Measurements from ENCODE around the gene AGAP1.

Gene AGAP1

GRCh38 chr2:235670974-235671787, 177.3 kb downstream of the AGAP1 start:
- no CpG with 5 or more reads among the region's 64 CpGs for WGBS (ENCODE audit: insufficient coverage, insufficient read length)
- peaks cover 2% of the 10 kb centered on the region; the same call in 1 of the 2 replicates for H3K27me3 ChIP-seq (ENCODE audit: control insufficient read depth, insufficient read depth, low read length)
- peaks cover 4% of the 10 kb centered on the region for H3K4me1 ChIP-seq (ENCODE audit: control insufficient read depth, insufficient read depth, low read length)
- peak overlapping the region; percentile 76; the same call in 1 of the 2 replicates for H3K4me3 ChIP-seq (ENCODE audit: low read length)
- H3K9me3 ChIP-seq (ENCODE audit: control insufficient read depth, insufficient read depth, low read length) = no peaks in the 10 kb centered on the region
- H3K36me3 ChIP-seq (ENCODE audit: control insufficient read depth, insufficient read depth, low read length) = no peaks in the 10 kb centered on the region
- no peak overlapping the region for H3K27ac ChIP-seq (ENCODE audit: low read length)
- no peak for DNase-seq (ENCODE audit: low read depth, low spot score)

GRCh38 chr2:235672720-235673119, 178.9 kb downstream of the AGAP1 start:
- no peak overlapping the region for H3K27ac ChIP-seq (ENCODE audit: low read length)
- no CpG with 5 or more reads among the region's 3 CpGs for WGBS (ENCODE audit: insufficient coverage, insufficient read length)
- no peaks in the 10 kb centered on the region for H3K36me3 ChIP-seq (ENCODE audit: control insufficient read depth, insufficient read depth, low read length)
- DNase-seq (ENCODE audit: low read depth, low spot score) = no peak
- H3K4me3 ChIP-seq (ENCODE audit: low read length) = no peak overlapping the region
- H3K27me3 ChIP-seq (ENCODE audit: control insufficient read depth, insufficient read depth, low read length) = peaks cover 2% of the 10 kb centered on the region; the same call in 1 of the 2 replicates
- H3K9me3 ChIP-seq (ENCODE audit: control insufficient read depth, insufficient read depth, low read length) = no peaks in the 10 kb centered on the region
- peaks cover 5% of the 10 kb centered on the region for H3K4me1 ChIP-seq (ENCODE audit: control insufficient read depth, insufficient read depth, low read length)

- no peak overlapping the region for H3K27ac ChIP-seq (ENCODE audit: low read length)
- peaks cover 2% of the 10 kb centered on the region; the same call in 1 of the 2 replicates for H3K27me3 ChIP-seq (ENCODE audit: control insufficient read depth, insufficient read depth, low read length)
- no peaks in the 10 kb centered on the region for H3K9me3 ChIP-seq (ENCODE audit: control insufficient read depth, insufficient read depth, low read length)
- DNase-seq (ENCODE audit: low read depth, low spot score) = no peak
- WGBS (ENCODE audit: insufficient coverage, insufficient read length) = no CpG with 5 or more reads among the region's 7 CpGs
- H3K4me1 ChIP-seq (ENCODE audit: control insufficient read depth, insufficient read depth, low read length) = peaks cover 4% of the 10 kb centered on the region
- no peak overlapping the region for H3K4me3 ChIP-seq (ENCODE audit: low read length)
- H3K36me3 ChIP-seq (ENCODE audit: control insufficient read depth, insufficient read depth, low read length) = no peaks in the 10 kb centered on the region
These were observed 180.3 kb downstream of the AGAP1 start for GRCh38 chr2:235674146-235674545.

GRCh38 chr2:235674812-235675211, 181.0 kb downstream of the AGAP1 start:
- no peak for DNase-seq (ENCODE audit: low read depth, low spot score)
- Histone ChIP-seq H3K9me3 (ENCODE audit: control insufficient read depth, insufficient read depth, low read length) (no peaks in the 10 kb centered on the region), H3K27ac (ENCODE audit: low read length) (no peak overlapping the region), H3K4me1 (ENCODE audit: control insufficient read depth, insufficient read depth, low read length) (peaks cover 4% of the 10 kb centered on the region), H3K36me3 (ENCODE audit: control insufficient read depth, insufficient read depth, low read length) (no peaks in the 10 kb centered on the region), H3K27me3 (ENCODE audit: control insufficient read depth, insufficient read depth, low read length) (peaks cover 2% of the 10 kb centered on the region; the same call in 1 of the 2 replicates), H3K4me3 (ENCODE audit: low read length) (no peak overlapping the region)
- no CpG with 5 or more reads among the region's 4 CpGs for WGBS (ENCODE audit: insufficient coverage, insufficient read length)

GRCh38 chr2:235675678-235676535, 182.1 kb downstream of the AGAP1 start:
- H3K4me3 ChIP-seq (ENCODE audit: low read length) = no peak overlapping the region
- H3K27ac ChIP-seq (ENCODE audit: low read length) = no peak overlapping the region
- no CpG with 5 or more reads among the region's 3 CpGs for WGBS (ENCODE audit: insufficient coverage, insufficient read length)
- H3K4me1 ChIP-seq (ENCODE audit: control insufficient read depth, insufficient read depth, low read length) = peaks cover 4% of the 10 kb centered on the region
- peaks cover 2% of the 10 kb centered on the region; the same call in 1 of the 2 replicates for H3K27me3 ChIP-seq (ENCODE audit: control insufficient read depth, insufficient read depth, low read length)
- H3K36me3 ChIP-seq (ENCODE audit: control insufficient read depth, insufficient read depth, low read length) = no peaks in the 10 kb centered on the region
- DNase-seq (ENCODE audit: low read depth, low spot score) = no peak
- H3K9me3 ChIP-seq (ENCODE audit: control insufficient read depth, insufficient read depth, low read length) = no peaks in the 10 kb centered on the region

- DNase-seq (ENCODE audit: low read depth, low spot score) = no peak
- Histone ChIP-seq H3K27ac (ENCODE audit: low read length) (no peak overlapping the region), H3K27me3 (ENCODE audit: control insufficient read depth, insufficient read depth, low read length) (peaks cover under 1% of the 10 kb centered on the region; the same call in 1 of the 2 replicates), H3K4me3 (ENCODE audit: low read length) (no peak overlapping the region), H3K4me1 (ENCODE audit: control insufficient read depth, insufficient read depth, low read length) (peaks cover 2% of the 10 kb centered on the region), H3K36me3 (ENCODE audit: control insufficient read depth, insufficient read depth, low read length) (no peaks in the 10 kb centered on the region), H3K9me3 (ENCODE audit: control insufficient read depth, insufficient read depth, low read length) (no peaks in the 10 kb centered on the region)
- WGBS (ENCODE audit: insufficient coverage, insufficient read length) = no CpG with 5 or more reads among the region's 1 CpG
These were observed 182.6 kb downstream of the AGAP1 start for GRCh38 chr2:235676536-235676799.

- Histone ChIP-seq H3K4me1 (ENCODE audit: control insufficient read depth, insufficient read depth, low read length) (peaks cover 1% of the 10 kb centered on the region; the same call in 1 of the 2 replicates), H3K9me3 (ENCODE audit: control insufficient read depth, insufficient read depth, low read length) (no peaks in the 10 kb centered on the region), H3K4me3 (ENCODE audit: low read length) (no peak overlapping the region), H3K27ac (ENCODE audit: low read length) (no peak overlapping the region), H3K27me3 (ENCODE audit: control insufficient read depth, insufficient read depth, low read length) (no peaks in the 10 kb centered on the region), H3K36me3 (ENCODE audit: control insufficient read depth, insufficient read depth, low read length) (no peaks in the 10 kb centered on the region)
- WGBS (ENCODE audit: insufficient coverage, insufficient read length) = no CpG with 5 or more reads among the region's 16 CpGs
- no peak for DNase-seq (ENCODE audit: low read depth, low spot score)
These were observed 183.5 kb downstream of the AGAP1 start for GRCh38 chr2:235677276-235677788.

- no peaks in the 10 kb centered on the region for H3K27me3 ChIP-seq (ENCODE audit: control insufficient read depth, insufficient read depth, low read length)
- no peaks in the 10 kb centered on the region for H3K36me3 ChIP-seq (ENCODE audit: control insufficient read depth, insufficient read depth, low read length)
- H3K9me3 ChIP-seq (ENCODE audit: control insufficient read depth, insufficient read depth, low read length) = no peaks in the 10 kb centered on the region
- peaks cover 1% of the 10 kb centered on the region; the same call in 1 of the 2 replicates for H3K4me1 ChIP-seq (ENCODE audit: control insufficient read depth, insufficient read depth, low read length)
- H3K4me3 ChIP-seq (ENCODE audit: low read length) = no peak overlapping the region
- DNase-seq (ENCODE audit: low read depth, low spot score) = no peak
- WGBS (ENCODE audit: insufficient coverage, insufficient read length) = no CpG with 5 or more reads among the region's 11 CpGs
- H3K27ac ChIP-seq (ENCODE audit: low read length) = no peak overlapping the region
These were observed 184.1 kb downstream of the AGAP1 start for GRCh38 chr2:235677937-235678336.

GRCh38 chr2:235678712-235679111, 184.9 kb downstream of the AGAP1 start:
- Histone ChIP-seq H3K27me3 (ENCODE audit: control insufficient read depth, insufficient read depth, low read length) (no peaks in the 10 kb centered on the region), H3K9me3 (ENCODE audit: control insufficient read depth, insufficient read depth, low read length) (no peaks in the 10 kb centered on the region), H3K27ac (ENCODE audit: low read length) (no peak overlapping the region), H3K4me3 (ENCODE audit: low read length) (no peak overlapping the region), H3K4me1 (ENCODE audit: control insufficient read depth, insufficient read depth, low read length) (peaks cover 1% of the 10 kb centered on the region; the same call in 1 of the 2 replicates), H3K36me3 (ENCODE audit: control insufficient read depth, insufficient read depth, low read length) (no peaks in the 10 kb centered on the region)
- no CpG with 5 or more reads among the region's 10 CpGs for WGBS (ENCODE audit: insufficient coverage, insufficient read length)
- DNase-seq (ENCODE audit: low read depth, low spot score) = no peak

GRCh38 chr2:235679471-235679870, 185.6 kb downstream of the AGAP1 start:
- H3K27ac ChIP-seq (ENCODE audit: low read length) = no peak overlapping the region
- no peaks in the 10 kb centered on the region for H3K9me3 ChIP-seq (ENCODE audit: control insufficient read depth, insufficient read depth, low read length)
- DNase-seq (ENCODE audit: low read depth, low spot score) = no peak
- no peaks in the 10 kb centered on the region for H3K36me3 ChIP-seq (ENCODE audit: control insufficient read depth, insufficient read depth, low read length)
- no CpG with 5 or more reads among the region's 5 CpGs for WGBS (ENCODE audit: insufficient coverage, insufficient read length)
- H3K4me1 ChIP-seq (ENCODE audit: control insufficient read depth, insufficient read depth, low read length) = peaks cover 1% of the 10 kb centered on the region; the same call in 1 of the 2 replicates
- H3K27me3 ChIP-seq (ENCODE audit: control insufficient read depth, insufficient read depth, low read length) = no peaks in the 10 kb centered on the region
- no peak overlapping the region for H3K4me3 ChIP-seq (ENCODE audit: low read length)

Data from iPS DF 6.9 (cell line).